Measurements from ENCODE around the gene BBC3.

GRCh38 chr19:47209319-47210179, 21.4 kb downstream of the BBC3 start:
- TF ChIP-seq POLR2A (IDR thresholded peaks at IDR 0.05) (no peak), CTCF (IDR thresholded peaks at IDR 0.05) (no peak)
